Measurements from ENCODE around the gene C1orf115.
A peak's percentile ranks its signal among the peaks of the same experiment; 100 is the strongest.

Gene C1orf115, protein sequence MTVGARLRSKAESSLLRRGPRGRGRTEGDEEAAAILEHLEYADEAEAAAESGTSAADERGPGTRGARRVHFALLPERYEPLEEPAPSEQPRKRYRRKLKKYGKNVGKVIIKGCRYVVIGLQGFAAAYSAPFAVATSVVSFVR

DNA sequence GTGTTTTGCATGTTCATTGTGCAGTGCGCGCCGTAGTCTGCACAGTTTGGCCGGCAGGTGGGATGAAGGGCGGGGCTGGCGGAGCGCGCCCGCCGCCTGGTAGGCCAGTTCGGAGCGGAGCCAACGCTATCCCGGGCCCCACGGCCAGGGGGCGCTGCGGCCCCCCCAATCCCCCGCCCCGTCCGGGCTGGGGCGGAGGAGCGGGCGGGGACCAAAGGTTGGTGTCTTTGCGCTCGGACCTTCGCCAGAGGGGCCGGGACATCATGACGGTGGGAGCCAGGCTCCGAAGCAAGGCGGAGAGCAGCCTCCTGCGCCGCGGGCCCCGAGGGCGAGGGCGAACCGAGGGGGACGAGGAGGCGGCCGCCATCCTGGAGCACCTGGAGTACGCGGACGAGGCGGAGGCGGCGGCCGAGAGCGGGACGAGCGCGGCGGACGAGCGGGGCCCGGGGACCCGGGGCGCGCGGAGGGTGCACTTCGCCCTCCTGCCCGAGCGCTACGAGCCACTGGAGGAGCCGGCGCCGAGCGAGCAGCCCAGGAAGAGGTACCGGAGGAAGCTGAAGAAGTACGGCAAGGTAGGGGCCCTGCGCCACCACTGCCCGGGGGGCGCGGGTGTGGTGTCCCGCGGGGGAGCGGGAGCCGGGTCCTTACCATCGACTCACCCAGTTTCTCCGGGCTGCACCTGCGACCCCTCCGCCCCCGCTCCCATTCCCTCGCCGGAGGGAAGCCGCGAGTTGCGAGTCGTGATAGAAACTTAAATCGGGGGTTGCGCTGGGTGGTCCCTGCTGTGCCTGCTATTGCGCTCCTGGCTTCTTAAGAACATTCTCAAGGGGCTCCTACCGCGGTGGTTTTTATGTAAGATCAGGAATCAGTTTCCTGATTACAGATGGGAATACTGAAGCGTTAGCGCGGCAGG is at the start of gene C1orf115:
Gene C1orf115 (plus strand): TSS at position 224 of the 913 bp plus-strand sequence. CDS start 40 bp downstream, at position 264.
- no peak within 1 kb of the TSS for H3K27ac ChIP-seq
- DNase-seq (ENCODE audit: low spot score) = peak; percentile 95
- ChIA-PET POLR2A (ENCODE audit: low non-redundant PET) (no interaction called here), CTCF (interaction anchor here (0.5 to 1.6 kb wide), 5 partner anchors 8 to 368 kb away, joined by 3 to 8 read pairs (median 3); no protein-coding TSS in a partner anchor)
- TF ChIP-seq, protein P1, sequence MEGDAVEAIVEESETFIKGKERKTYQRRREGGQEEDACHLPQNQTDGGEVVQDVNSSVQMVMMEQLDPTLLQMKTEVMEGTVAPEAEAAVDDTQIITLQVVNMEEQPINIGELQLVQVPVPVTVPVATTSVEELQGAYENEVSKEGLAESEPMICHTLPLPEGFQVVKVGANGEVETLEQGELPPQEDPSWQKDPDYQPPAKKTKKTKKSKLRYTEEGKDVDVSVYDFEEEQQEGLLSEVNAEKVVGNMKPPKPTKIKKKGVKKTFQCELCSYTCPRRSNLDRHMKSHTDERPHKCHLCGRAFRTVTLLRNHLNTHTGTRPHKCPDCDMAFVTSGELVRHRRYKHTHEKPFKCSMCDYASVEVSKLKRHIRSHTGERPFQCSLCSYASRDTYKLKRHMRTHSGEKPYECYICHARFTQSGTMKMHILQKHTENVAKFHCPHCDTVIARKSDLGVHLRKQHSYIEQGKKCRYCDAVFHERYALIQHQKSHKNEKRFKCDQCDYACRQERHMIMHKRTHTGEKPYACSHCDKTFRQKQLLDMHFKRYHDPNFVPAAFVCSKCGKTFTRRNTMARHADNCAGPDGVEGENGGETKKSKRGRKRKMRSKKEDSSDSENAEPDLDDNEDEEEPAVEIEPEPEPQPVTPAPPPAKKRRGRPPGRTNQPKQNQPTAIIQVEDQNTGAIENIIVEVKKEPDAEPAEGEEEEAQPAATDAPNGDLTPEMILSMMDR (conservative IDR thresholded peaks at IDR 0.05; ENCODE audit: low read depth) = peak; percentile 94

- POLR2A ChIA-PET (ENCODE audit: low non-redundant PET) = no interaction called here
- DNase-seq (ENCODE audit: low spot score) = no peak
- TF ChIP-seq, protein P1 (conservative IDR thresholded peaks at IDR 0.05; ENCODE audit: low read depth) = no peak
- CTCF ChIA-PET = interaction anchor here (0.7 kb wide), 1 partner anchor 193 kb away, joined by 4 read pairs; no protein-coding TSS in a partner anchor
- no peak overlapping the region for H3K27ac ChIP-seq
These were observed 47.9 kb upstream of the C1orf115 start for GRCh38 chr1:220642285-220642684.

DNA sequence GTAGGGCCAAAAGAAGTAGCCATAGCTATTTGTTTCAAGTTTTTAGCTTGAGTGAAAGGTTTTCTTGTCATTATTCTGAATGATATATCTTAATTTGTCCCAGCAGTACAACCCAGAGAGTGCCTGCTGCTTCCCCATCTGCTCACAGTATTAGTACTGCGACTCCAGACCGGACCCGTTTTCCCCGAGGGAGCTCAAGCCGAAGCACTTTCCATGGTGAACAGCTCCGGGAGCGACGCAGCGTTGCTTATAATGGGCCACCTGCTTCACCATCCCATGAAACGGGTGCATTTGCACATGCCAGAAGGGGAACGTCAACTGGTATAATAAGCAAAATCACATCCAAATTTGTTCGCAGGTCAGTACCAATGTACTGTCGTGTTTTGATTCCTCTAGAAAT is 37.2 kb upstream of the C1orf115 start:
- TF ChIP-seq, protein P1 (conservative IDR thresholded peaks at IDR 0.05; ENCODE audit: low read depth) = no peak
- ChIA-PET CTCF (interaction anchor here (0.5 to 0.7 kb wide), 2 partner anchors 27 to 252 kb away, joined by 3 to 4 read pairs; no protein-coding TSS in a partner anchor), POLR2A (ENCODE audit: low non-redundant PET) (no interaction called here)
- no peak overlapping the region for H3K27ac ChIP-seq
- DNase-seq (ENCODE audit: low spot score) = no peak

DNA sequence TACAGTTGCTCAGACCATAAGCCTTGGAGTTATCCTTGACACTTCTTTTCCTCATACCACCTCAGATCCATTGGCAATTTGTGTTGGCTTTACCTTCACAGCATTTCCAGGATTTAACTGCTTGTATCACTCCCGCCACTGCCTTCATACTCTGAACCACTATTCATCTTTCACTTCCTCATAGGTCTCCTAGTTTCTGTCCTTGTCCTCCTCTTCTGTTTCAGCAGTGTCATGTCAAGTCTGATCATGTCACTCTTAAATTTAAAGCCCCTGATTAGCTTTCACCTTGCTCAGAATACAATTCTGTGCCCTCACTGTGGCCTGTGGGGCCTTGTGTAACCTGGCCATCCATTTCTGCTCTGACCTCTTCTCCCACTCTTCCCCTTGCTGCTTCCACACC is 34.7 kb upstream of the C1orf115 start:
- DNase-seq (ENCODE audit: low spot score) = no peak
- CTCF ChIA-PET = interaction anchor here (0.6 to 1.1 kb wide), 2 partner anchors 70 to 374 kb away, joined by 3 read pairs; no protein-coding TSS in a partner anchor
- no peak overlapping the region for H3K27ac ChIP-seq
- POLR2A ChIA-PET (ENCODE audit: low non-redundant PET) = no interaction called here
- TF ChIP-seq, protein P1 (conservative IDR thresholded peaks at IDR 0.05; ENCODE audit: low read depth) = no peak

DNA sequence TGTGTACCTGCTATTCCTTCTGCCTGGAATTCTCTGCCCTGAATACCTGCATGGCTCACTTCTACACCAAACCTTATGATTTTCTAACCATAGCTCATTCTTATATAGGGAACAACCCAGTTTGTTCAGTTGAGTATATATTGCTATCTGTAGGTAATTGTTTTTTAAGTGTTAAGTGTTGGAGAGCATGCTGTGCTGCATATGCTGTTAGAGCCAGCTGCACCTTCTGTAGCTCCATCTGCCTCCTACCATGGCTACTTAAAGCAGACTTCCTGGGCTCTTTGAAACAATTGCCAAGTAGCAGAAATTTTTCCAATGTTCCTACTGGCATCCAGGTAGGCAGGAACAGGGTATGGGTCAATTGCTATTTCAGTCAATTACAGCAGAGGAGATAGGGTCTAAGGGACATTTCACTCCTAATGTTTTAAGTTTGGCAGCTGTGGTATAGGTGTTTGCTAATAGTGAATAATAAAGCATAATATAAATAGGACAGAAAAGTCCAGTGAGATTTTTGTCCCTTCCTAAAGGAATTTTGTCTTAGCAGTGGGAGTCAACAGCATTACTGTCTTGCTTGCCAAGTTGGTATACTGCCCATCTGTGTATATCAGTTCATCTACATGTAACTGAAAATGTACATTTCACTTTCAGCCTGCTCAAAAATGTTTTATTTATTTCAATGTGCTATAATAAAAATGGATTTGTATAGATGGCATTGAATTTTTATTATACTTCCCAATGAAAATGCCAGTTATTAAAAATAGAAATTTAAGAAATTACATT is 34.0 kb upstream of the C1orf115 start:
- CTCF ChIA-PET = interaction anchor here (1.1 kb wide), 1 partner anchor 375 kb away, joined by 3 read pairs; no protein-coding TSS in a partner anchor
- no peak for DNase-seq (ENCODE audit: low spot score)
- POLR2A ChIA-PET (ENCODE audit: low non-redundant PET) = no interaction called here
- TF ChIP-seq, protein P1 (conservative IDR thresholded peaks at IDR 0.05; ENCODE audit: low read depth) = no peak
- H3K27ac ChIP-seq = no peak overlapping the region

- ChIA-PET POLR2A (ENCODE audit: low non-redundant PET) (no interaction called here), CTCF (interaction anchor here (0.7 to 1.2 kb wide), 2 partner anchors 355 to 370 kb away, joined by 3 read pairs; no protein-coding TSS in a partner anchor)
- TF ChIP-seq, protein P1 (conservative IDR thresholded peaks at IDR 0.05; ENCODE audit: low read depth) = no peak
- no peak overlapping the region for H3K27ac ChIP-seq
- DNase-seq (ENCODE audit: low spot score) = no peak
These were observed 23.8 kb upstream of the C1orf115 start for GRCh38 chr1:220666349-220666748.
